H1 (cell line): Measurements from ENCODE around the gene CXCL9. TPM values are rescaled to one million over a fixed set of nuclear protein-coding genes. Genes with fewer than 3 reads are reported as not detected.

ENCODE experiments used
- CTCF ChIA-PET: fragments of 300-600 bp; sonication (Branson Sonifier 250); formaldehyde crosslinking; loops from one replicate; lab custom pipeline; 2021; ENCODE audit not compliant: partially characterized antibody; lab: Charles Lee
- POLR2A ChIA-PET: fragments of 300-600 bp; sonication (Branson Sonifier 250); formaldehyde crosslinking; loops from one replicate; lab custom pipeline; 2021; ENCODE audit warnings: inconsistent platforms; ENCODE audit not compliant: partially characterized antibody; lab: Charles Lee
- DNase-seq, 2 experiments: peaks; one replicate each; pipeline versions ENCODE4 v3.0.0 to v3.0.0-alpha.2; 2010 to 2022; ENCODE audit warnings: low spot score in 2 of 2, low read depth in 1 of 2, mixed read lengths in 1 of 2
- FAIRE-seq: peaks from 2 replicates; lab custom pipeline; 2011; peaks lifted over from hg19 to GRCh38; lab: Jason Lieb, UNC
- H2AFZ ChIP-seq: 2 replicates; pipeline ENCODE4 v1.8.1; 2012; ENCODE audit warnings: low read length, inconsistent platforms
- H2AK5ac ChIP-seq: 2 replicates; pipeline ENCODE4 v1.6.1; 2013; ENCODE audit warnings: low read depth, low read length
- H2BK120ac ChIP-seq: replicated peaks from 2 replicates; pipeline ENCODE3; 2013; ENCODE audit warnings: low read depth, low read length, inconsistent platforms
- H2BK12ac ChIP-seq: 2 replicates; pipeline ENCODE4 v1.6.1; 2013; ENCODE audit warnings: low read depth, low read length
- H2BK15ac ChIP-seq: 2 replicates; pipeline ENCODE4 v1.6.1; 2013; ENCODE audit warnings: low read length
- H2BK20ac ChIP-seq: 2 replicates; pipeline ENCODE4 v1.6.1; 2013; ENCODE audit warnings: low read length
- H2BK5ac ChIP-seq: 2 replicates; pipeline ENCODE4 v1.6.1; 2013; ENCODE audit warnings: low read depth, low read length
- H3K14ac ChIP-seq: 2 replicates; pipeline ENCODE4 v1.6.1; 2013; ENCODE audit warnings: inconsistent platforms; ENCODE audit not compliant: insufficient read length
- H3K18ac ChIP-seq: 2 replicates; pipeline ENCODE4 v1.6.1; 2013; ENCODE audit warnings: low read length; ENCODE audit errors: extremely low read depth
- H3K23ac ChIP-seq: 2 replicates; pipeline ENCODE4 v1.6.1; 2013; ENCODE audit warnings: inconsistent platforms; ENCODE audit not compliant: insufficient read length
- H3K23me2 ChIP-seq: 2 replicates; pipeline ENCODE4 v1.6.1; 2013; ENCODE audit warnings: low read depth, low read length
- H3K27ac ChIP-seq: 2 replicates; pipeline ENCODE4 v1.6.1; 2011; ENCODE audit warnings: low read depth, low read length, inconsistent platforms
- H3K27me3 ChIP-seq, 4 experiments: replicated peaks in 1 of 4; 1 replicate in 1 of 4; 2 replicates in 3 of 4; pipeline versions ENCODE4 v1.6.1 to v1.8.1; 2011 to 2013; ENCODE audit warnings: low read length in 3 of 4, mild to moderate bottlenecking in 3 of 4, inconsistent platforms in 2 of 4, mixed read lengths in 2 of 4, moderate library complexity in 1 of 4; ENCODE audit not compliant: control insufficient read depth in 3 of 4, insufficient read depth in 3 of 4; ENCODE audit errors: extremely low read depth in 1 of 4
- H3K36me3 ChIP-seq, 4 experiments: 2 replicates each; pipeline versions ENCODE4 v1.6.1 to v1.8.1; 2011 to 2013; ENCODE audit warnings: mild to moderate bottlenecking in 4 of 4, low read length in 3 of 4, moderate library complexity in 2 of 4, control low read depth in 1 of 4, inconsistent platforms in 1 of 4; ENCODE audit not compliant: insufficient read depth in 4 of 4, control insufficient read depth in 2 of 4
- H3K4ac ChIP-seq: replicated peaks from 2 replicates; pipeline ENCODE3; 2013; ENCODE audit warnings: low read length, low read depth, mixed read lengths, inconsistent platforms; ENCODE audit not compliant: insufficient read length
- H3K4me1 ChIP-seq, 4 experiments: replicated peaks in 1 of 4; 1 replicate in 1 of 4; 2 replicates in 3 of 4; pipeline versions ENCODE4 v1.6.1 to v1.8.1; 2011 to 2013; ENCODE audit warnings: low read length in 3 of 4, inconsistent platforms in 2 of 4, mixed read lengths in 1 of 4; ENCODE audit not compliant: insufficient read depth in 4 of 4, control insufficient read depth in 3 of 4
- H3K4me2 ChIP-seq, 2 experiments: 2 replicates each; pipeline versions ENCODE4 v1.6.1 to v1.8.1; 2011 to 2013; ENCODE audit warnings: low read depth in 2 of 2, low read length in 2 of 2, control low read depth in 1 of 2, inconsistent platforms in 1 of 2, mild to moderate bottlenecking in 1 of 2; ENCODE audit not compliant: insufficient read depth in 1 of 2
- H3K4me3 ChIP-seq, 4 experiments: fragments of 200-600, 300-600 bp in 1 of 4; sonication (generic), shearing (Covaris generic), sonication (Bioruptor Twin) in 1 of 4; 2 replicates each; pipeline versions ENCODE4 v1.5.1 to v1.8.1; 2011 to 2016; ENCODE audit warnings: low read length in 4 of 4, low read depth in 3 of 4, control low read depth in 2 of 4, inconsistent platforms in 2 of 4, mild to moderate bottlenecking in 2 of 4, mixed read lengths in 1 of 4, moderate library complexity in 1 of 4; ENCODE audit not compliant: insufficient read depth in 2 of 4; ENCODE audit errors: extremely low read depth in 1 of 4
- H3K56ac ChIP-seq: replicated peaks from 2 replicates; pipeline ENCODE3; 2013; ENCODE audit warnings: low read depth, mild to moderate bottlenecking, mixed read lengths, low read length, inconsistent platforms; ENCODE audit not compliant: insufficient read length
- H3K79me1 ChIP-seq: 2 replicates; pipeline ENCODE4 v1.6.1; 2013; ENCODE audit warnings: low read depth, low read length, control low read depth
- H3K79me2 ChIP-seq, 2 experiments: 2 replicates each; pipeline versions ENCODE4 v1.6.1 to v1.8.1; 2012 to 2013; ENCODE audit warnings: low read length in 2 of 2, mild to moderate bottlenecking in 2 of 2, inconsistent platforms in 1 of 2; ENCODE audit not compliant: insufficient read depth in 2 of 2, control insufficient read depth in 1 of 2
- H3K9ac ChIP-seq, 4 experiments: replicated peaks in 1 of 4; 1 replicate in 1 of 4; 2 replicates in 3 of 4; pipeline versions ENCODE4 v1.6.1 to v1.8.1; 2011 to 2013; ENCODE audit warnings: low read depth in 3 of 4, low read length in 3 of 4, control low read depth in 2 of 4, mild to moderate bottlenecking in 2 of 4, moderate library complexity in 2 of 4, inconsistent platforms in 1 of 4; ENCODE audit errors: extremely low read depth in 1 of 4
- H3K9me3 ChIP-seq, 2 experiments: 2 replicates each; pipeline versions ENCODE4 v1.6.1 to v1.8.1; 2012 to 2013; ENCODE audit warnings: mild to moderate bottlenecking in 2 of 2, moderate library complexity in 2 of 2, control low read depth in 1 of 2, inconsistent platforms in 1 of 2, low read depth in 1 of 2, low read length in 1 of 2, mixed read lengths in 1 of 2; ENCODE audit not compliant: insufficient read depth in 2 of 2
- H4K20me1 ChIP-seq, 2 experiments: replicated peaks in 1 of 2; 2 replicates each; pipeline versions ENCODE3 to v1.8.1; 2011 to 2013; ENCODE audit warnings: inconsistent platforms in 2 of 2, low read length in 2 of 2, mild to moderate bottlenecking in 1 of 2; ENCODE audit not compliant: insufficient read depth in 2 of 2, control insufficient read depth in 1 of 2
- H4K5ac ChIP-seq: 2 replicates; pipeline ENCODE4 v1.6.1; 2013; ENCODE audit warnings: low read length, low read depth, mixed read lengths, inconsistent platforms; ENCODE audit not compliant: insufficient read length
- H4K8ac ChIP-seq: 2 replicates; pipeline ENCODE4 v1.8.0; 2013; ENCODE audit warnings: mild to moderate bottlenecking, moderate library complexity, low read length, inconsistent platforms; ENCODE audit not compliant: insufficient read depth; ENCODE audit errors: extremely low read depth
- H4K91ac ChIP-seq: replicated peaks from 2 replicates; pipeline ENCODE3; 2013; ENCODE audit warnings: low read length, mixed read lengths, inconsistent platforms; ENCODE audit not compliant: insufficient read length
- GABPA ChIP-seq: IDR thresholded peaks from 2 replicates; pipeline ENCODE4 v1.6.1; 2011; ENCODE audit warnings: mild to moderate bottlenecking, low read length, moderate library complexity, borderline replicate concordance; ENCODE audit not compliant: insufficient read depth
- GTF2F1 ChIP-seq: IDR thresholded peaks from 2 replicates; pipeline ENCODE4 v1.6.1; 2012; ENCODE audit warnings: low read depth, low read length, improper control_type of control experiment, borderline replicate concordance
- JUN ChIP-seq: IDR thresholded peaks from 2 replicates; pipeline ENCODE4 v1.6.1; 2011; ENCODE audit warnings: low read depth, mild to moderate bottlenecking, improper control_type of control experiment, low read length
- SUZ12 ChIP-seq: fragments of 200-600 bp; sonication (generic); IDR thresholded peaks from 2 replicates; pipeline ENCODE4 v1.6.1; 2012; ENCODE audit warnings: mild to moderate bottlenecking, inconsistent platforms, low read length, moderate library complexity, mixed read lengths
- YY1 ChIP-seq: IDR thresholded peaks from 2 replicates; pipeline ENCODE4 v1.6.1; 2011; ENCODE audit warnings: low read depth, mild to moderate bottlenecking, low read length
- WGBS, 2 experiments: shearing (Covaris generic) in 1 of 2; methylation state at CpG; one replicate each; pipeline versions ENCODE4 v1.1.6 to v1.1.7; 2013 to 2015; ENCODE audit warnings: low lambda C conversion rate in 2 of 2, mixed read lengths in 2 of 2, inconsistent platforms in 1 of 2, low coverage in 1 of 2, missing lambda C conversion rate in 1 of 2; ENCODE audit not compliant: insufficient replicate concordance in 2 of 2, insufficient coverage in 1 of 2, insufficient read length in 1 of 2; ENCODE audit errors: extremely low coverage in 1 of 2, missing lambda C conversion rate in 1 of 2; 5-methylcytosine and 5-hydroxymethylcytosine counted together
- polyA plus RNA-seq, 7 experiments: library from polyadenylated mRNA; depleted of rRNA in 3 of 7; stranded (reverse) in 5 of 7; unstranded in 2 of 7; fragments of >200 nt in 5 of 7; fragments of 200-250 nt in 2 of 7; gene quantifications; 1 replicate in 5 of 7; 2 replicates in 1 of 7; 4 replicates in 1 of 7; pipeline versions ENCODE4 v1.2.1 to v1.2.3, GENCODE V29; 2011 to 2013; ENCODE audit warnings: missing spikeins in 2 of 7, mixed read lengths in 2 of 7
- total RNA-seq: library from RNA; stranded (reverse); fragmentation: NEBNext Ultra II Directional; extraction: Animal tissue kit (Norgen Biotek cat#: 25700); gene quantifications from 2 replicates; pipeline ENCODE4 v1.2.1, GENCODE V29; 2021

The CXCL9 gene
- total and polyA plus RNA-seq, 2 of the 8 experiments (the other 6 are each of a cell fraction or from before 2014, with no cell fraction given) = not detected

- H3K23ac ChIP-seq = no peak overlapping the region
- no peak overlapping the region for H3K56ac ChIP-seq
- ChIA-PET CTCF (interaction anchor here (0.9 to 1.5 kb wide), 4 partner anchors 13 to 60 kb away, joined by 3 to 4 read pairs (median 3); no protein-coding TSS in a partner anchor), POLR2A (no interaction called here)
- no peaks in the 10 kb centered on the region for H3K27me3 ChIP-seq
- no peaks in the 10 kb centered on the region for H3K79me1 ChIP-seq
- peak overlapping the region; percentile 88; the same call in 1 of the 2 replicates for H2AFZ ChIP-seq
- FAIRE-seq (no peak), DNase-seq (no peak)
- no peak overlapping the region for H3K14ac ChIP-seq
- no peak overlapping the region for H3K4me3 ChIP-seq
- no peaks in the 10 kb centered on the region for H4K20me1 ChIP-seq
- no peak overlapping the region; the same call in 1 of the 2 replicates for H4K8ac ChIP-seq
- H2AK5ac ChIP-seq = no peak overlapping the region
- no peak overlapping the region for H2BK12ac ChIP-seq
- H3K18ac ChIP-seq = no peak overlapping the region
- H3K4me1 ChIP-seq = no peaks in the 10 kb centered on the region
- H2BK20ac ChIP-seq = no peak overlapping the region
- H4K91ac ChIP-seq = peak overlapping the region; percentile 30
- TF ChIP-seq SUZ12 (no peak), GABPA (no peak), JUN (no peak), GTF2F1 (no peak), YY1 (peak; percentile 62; the same call in 1 of the 2 replicates)
- H3K23me2 ChIP-seq = peaks cover 1% of the 10 kb centered on the region; the same call in 1 of the 2 replicates
- H3K27ac ChIP-seq = no peak overlapping the region
- H3K9me3 ChIP-seq = no peaks in the 10 kb centered on the region
- H2BK5ac ChIP-seq = no peak overlapping the region
- H3K4me2 ChIP-seq = no peak overlapping the region
- H3K36me3 ChIP-seq = no peaks in the 10 kb centered on the region
- H3K4ac ChIP-seq = peak overlapping the region; percentile 34
- H2BK120ac ChIP-seq = no peak overlapping the region
- no peak overlapping the region for H2BK15ac ChIP-seq
- H4K5ac ChIP-seq = no peak overlapping the region
- no peaks in the 10 kb centered on the region for H3K79me2 ChIP-seq
- H3K9ac ChIP-seq = no peak overlapping the region
- WGBS, 2 experiments = 92% methylated on average over 3 of the region's 3 CpGs; no CpG with 5 or more reads in 1 of the 2 experiments
Observed at GRCh38 chr4:76036855-76037254, 29.5 kb upstream of the CXCL9 start.
